Peyer's patch (tissue), 4 donors: ENCODE results near the gene SPSB2.
"Not testable (repeated sequence)": the region's sequence is repeated elsewhere in the genome, so short reads cannot be mapped to it uniquely, and the experiment has no call there.

Source experiments
- CTCF ChIP-seq, 6 experiments: fragments of 450-650 bp in 4 of 6; fragments of 200-600 bp in 2 of 6; sonication (generic) in 1 of 6; IDR thresholded peaks; one replicate each; pipeline ENCODE4 v1.5.1; 2017 to 2019; ENCODE audit warnings: antibody characterized with exemption in 6 of 6, mild to moderate bottlenecking in 3 of 6, moderate library complexity in 1 of 6
- POLR2A ChIP-seq, 2 donors: fragments of 450-650 bp; IDR thresholded peaks; one replicate each; pipeline ENCODE4 v1.5.1; 2017; ENCODE audit warnings: antibody characterized with exemption in 2 of 2, mild to moderate bottlenecking in 2 of 2, moderate library complexity in 2 of 2

- TF ChIP-seq CTCF, POLR2A (IDR thresholded peaks at IDR 0.05): not testable (repeated sequence)
These were observed 16.9 kb upstream of the SPSB2 start for GRCh38 chr12:6889775-6890573.
